NOMO-1 treated with DMSO at 0.1 percent for 48 hours (cell line): Measurements from ENCODE around the gene R3HDM2.

Source experiments
- DNase-seq: peaks from one replicate; lab custom pipeline; 2025; ENCODE audit not compliant: unreplicated experiment; lab: John Stamatoyannopoulos, UW

Gene R3HDM2

GRCh38 chr12:57233357-57234232 lies 197.2 kb downstream of the R3HDM2 start:
- no peak for DNase-seq

- DNase-seq: no peak
Observed at GRCh38 chr12:57232156-57232756, 198.6 kb downstream of the R3HDM2 start.

- no peak for DNase-seq
Observed at GRCh38 chr12:57231276-57232021, 199.4 kb downstream of the R3HDM2 start.

- DNase-seq: no peak
Observed at GRCh38 chr12:57230381-57231155, 200.3 kb downstream of the R3HDM2 start.

GRCh38 chr12:57229634-57230380 lies 201.0 kb downstream of the R3HDM2 start, which contains the start of gene SHMT2:
Gene SHMT2 (plus strand): TSS chr12:57229711. CDS start chr12:57229779, 68 bp downstream.
- peak; percentile 96 for DNase-seq

- peak; percentile 42 for DNase-seq
Observed at GRCh38 chr12:57229046-57229633, 201.7 kb downstream of the R3HDM2 start.

- DNase-seq: no peak
Observed at GRCh38 chr12:57227315-57228115, 203.3 kb downstream of the R3HDM2 start.

- DNase-seq: no peak
Observed at GRCh38 chr12:57226588-57227314, 204.1 kb downstream of the R3HDM2 start.

GRCh38 chr12:57225680-57226210 lies 205.1 kb downstream of the R3HDM2 start:
- no peak for DNase-seq

- peak; percentile 33 for DNase-seq
Observed at GRCh38 chr12:57224973-57225679, 205.7 kb downstream of the R3HDM2 start.

GRCh38 chr12:57224278-57224972 lies 206.4 kb downstream of the R3HDM2 start:
- no peak for DNase-seq

- no peak for DNase-seq
Observed at GRCh38 chr12:57223191-57224165, 207.4 kb downstream of the R3HDM2 start.

GRCh38 chr12:57222286-57223190 lies 208.3 kb downstream of the R3HDM2 start:
- no peak for DNase-seq

- no peak for DNase-seq
Observed at GRCh38 chr12:57221169-57221917, 209.5 kb downstream of the R3HDM2 start.
